Measurements from ENCODE around the gene SH3TC1. TPM values are rescaled to one million over a fixed set of nuclear protein-coding genes. Genes with fewer than 3 reads are reported as not detected.

The SH3TC1 gene
- total and polyA plus RNA-seq, 10 of the 15 experiments (the other 5 are each of a cell fraction or from before 2014, with no cell fraction given) = 0.19 to 47.0 (median 18.4) TPM

- no peak for FAIRE-seq
- Histone ChIP-seq H2AFZ (ENCODE audit: control insufficient read depth, low read depth, low read length) (no peak overlapping the region), H3K4me2 (ENCODE audit: control insufficient read depth, insufficient read depth) (no peak overlapping the region), H3K4me3 (no peak overlapping the region), H3K9ac (ENCODE audit: control insufficient read depth, insufficient read depth, low read length) (no peak overlapping the region), H3K79me2 (ENCODE audit: control insufficient read depth, insufficient read depth, low read length) (no peaks in the 10 kb centered on the region), H3K9me3 (replicated peaks; ENCODE audit: control insufficient read depth, insufficient read depth, low read length) (peaks cover 8% of the 10 kb centered on the region; the same call in 2 of the 3 replicates), H3K27ac (ENCODE audit: control insufficient read depth, insufficient read depth) (no peak overlapping the region), H3K27me3 (replicated peaks in 1 of 2; ENCODE audit: control insufficient read depth in 2 of 2, insufficient read depth in 2 of 2, low read length in 1 of 2) (no peaks in the 10 kb centered on the region), H4K20me1 (ENCODE audit: control insufficient read depth, insufficient read depth) (no peaks in the 10 kb centered on the region), H3K4me1 (ENCODE audit: control insufficient read depth, insufficient read depth, low read length) (peaks cover 8% of the 10 kb centered on the region), H3K36me3 (ENCODE audit: control insufficient read depth in 2 of 2, insufficient read depth in 2 of 2, low read length in 1 of 2) (no peaks in the 10 kb centered on the region)
- BruUV-seq (replicated peaks) = no TSS peak
- intact Hi-C loops (cut with micrococcal nuclease; ENCODE audit: unreplicated experiment) (no loop called here), in situ Hi-C loops (cut with MboI) (no loop called here)
- no peak for DNase-seq (ENCODE audit: low read depth, low spot score)
- RAD21 ChIA-PET (ENCODE audit: unreplicated experiment) = no interaction called here
- POLR2A ChIA-PET = no interaction called here
- 21% methylated on average over 2 of the region's 2 CpGs for WGBS (ENCODE audit: insufficient coverage, insufficient replicate concordance, low lambda C conversion rate, missing lambda C conversion rate)
- TF ChIP-seq PRDM15 (CRISPR knock-in tag; IDR thresholded peaks at IDR 0.05) = no peak
- TF ChIP-seq SPI1 (IDR thresholded peaks at IDR 0.05; ENCODE audit: borderline replicate concordance, insufficient read depth, low read depth, low read length) = peak; percentile 64; the same call in 1 of the 2 replicates
- SMC1A ChIA-PET (ENCODE audit: uncharacterized antibody, unreplicated experiment) = no interaction called here
- ATAC-seq = no peak
- CTCF ChIA-PET = interaction anchor here (0.7 kb wide), 1 partner anchor 10 kb away, joined by 4 read pairs; no protein-coding TSS in a partner anchor
These were observed 31.8 kb upstream of the SH3TC1 start for GRCh38 chr4:8167291-8167690.

DNA sequence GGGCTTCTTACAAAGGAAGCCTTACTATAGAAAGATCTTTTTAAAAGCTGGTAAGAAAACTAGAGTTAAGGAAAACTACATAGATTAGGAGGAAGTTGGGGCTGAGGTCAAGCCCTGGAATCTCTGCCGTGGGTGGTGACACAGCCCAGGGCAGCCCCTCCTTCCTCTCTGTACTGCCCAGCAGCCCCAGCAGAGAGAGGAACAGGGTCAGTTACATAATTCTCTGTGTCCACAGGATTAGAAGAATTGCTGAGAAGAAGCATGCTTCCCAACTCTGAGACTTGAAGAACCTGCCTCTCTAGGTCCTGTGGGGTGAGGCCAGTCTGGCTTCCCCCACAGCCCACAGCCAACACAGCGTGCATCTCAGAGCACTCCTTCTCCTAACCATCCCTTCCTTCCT, 31.3 kb upstream of the SH3TC1 start:
- no peak overlapping the region for H3K27ac ChIP-seq (ENCODE audit: control insufficient read depth, insufficient read depth)
- H3K27me3 ChIP-seq (replicated peaks in 1 of 2; ENCODE audit: control insufficient read depth in 2 of 2, insufficient read depth in 2 of 2, low read length in 1 of 2) = no peaks in the 10 kb centered on the region
- ChIA-PET CTCF (interaction anchor here (0.7 kb wide), 1 partner anchor 9 kb away, joined by 4 read pairs; no protein-coding TSS in a partner anchor), RAD21 (ENCODE audit: unreplicated experiment) (no interaction called here), SMC1A (ENCODE audit: uncharacterized antibody, unreplicated experiment) (no interaction called here), POLR2A (no interaction called here)
- no peak overlapping the region for H3K9ac ChIP-seq (ENCODE audit: control insufficient read depth, insufficient read depth, low read length)
- FAIRE-seq = no peak
- in situ Hi-C loops (cut with MboI) = no loop called here
- no peak for DNase-seq (ENCODE audit: low read depth, low spot score)
- H3K4me2 ChIP-seq (ENCODE audit: control insufficient read depth, insufficient read depth) = no peak overlapping the region
- no peak overlapping the region for H2AFZ ChIP-seq (ENCODE audit: control insufficient read depth, low read depth, low read length)
- ATAC-seq = no peak
- H3K36me3 ChIP-seq (ENCODE audit: control insufficient read depth in 2 of 2, insufficient read depth in 2 of 2, low read length in 1 of 2) = no peaks in the 10 kb centered on the region
- WGBS (ENCODE audit: insufficient coverage, insufficient replicate concordance, low lambda C conversion rate, missing lambda C conversion rate) = 14% methylated on average over 2 of the region's 2 CpGs
- no peaks in the 10 kb centered on the region for H4K20me1 ChIP-seq (ENCODE audit: control insufficient read depth, insufficient read depth)
- H3K4me3 ChIP-seq = no peak overlapping the region
- H3K79me2 ChIP-seq (ENCODE audit: control insufficient read depth, insufficient read depth, low read length) = no peaks in the 10 kb centered on the region
- H3K4me1 ChIP-seq (ENCODE audit: control insufficient read depth, insufficient read depth, low read length) = peaks cover 13% of the 10 kb centered on the region
- intact Hi-C loops (cut with micrococcal nuclease; ENCODE audit: unreplicated experiment) = no loop called here
- no TSS peak for BruUV-seq (replicated peaks)
- H3K9me3 ChIP-seq (replicated peaks; ENCODE audit: control insufficient read depth, insufficient read depth, low read length) = peaks cover 8% of the 10 kb centered on the region; the same call in 2 of the 3 replicates
- TF ChIP-seq NKRF (conservative IDR thresholded peaks at IDR 0.05) (no peak), KLF5 (IDR thresholded peaks at IDR 0.05; ENCODE audit: partially characterized antibody) (no peak), SUPT20H (IDR thresholded peaks at IDR 0.05; ENCODE audit: borderline replicate concordance, control insufficient read depth, low read depth, low read length) (no peak), ATF7 (IDR thresholded peaks at IDR 0.05; ENCODE audit: low read depth) (no peak), RCOR1 (conservative IDR thresholded peaks at IDR 0.05; ENCODE audit: low read depth, low read length) (no peak), ETV6 (conservative IDR thresholded peaks at IDR 0.05 in 1 of 2, IDR thresholded peaks at IDR 0.05 in 1 of 2; ENCODE audit: borderline replicate concordance in 1 of 2, low read depth in 1 of 2) (no peak), ZBED1 (IDR thresholded peaks at IDR 0.05; ENCODE audit: borderline replicate concordance) (no peak), EGR1 (IDR thresholded peaks at IDR 0.05; ENCODE audit: borderline replicate concordance in 1 of 2, low read depth in 2 of 2, low read length in 2 of 2) (no peak), SUZ12 (IDR thresholded peaks at IDR 0.05; ENCODE audit: unreplicated experiment) (no peak), YY1 (IDR thresholded peaks at IDR 0.05; ENCODE audit: low read depth, low read length) (no peak)

All from GM12878 (cell line).